ENCODE measurements around the gene DRICH1. TPM values are rescaled to one million over a fixed set of nuclear protein-coding genes. Genes with fewer than 3 reads are reported as not detected.
"Not testable (repeated sequence)": the region's sequence is repeated elsewhere in the genome, so short reads cannot be mapped to it uniquely, and the experiment has no call there.

Gene DRICH1
- total RNA-seq, 1 experiment from 2014 or later = 4.8 TPM

- no peaks in the 10 kb centered on the region for H3K9me3 ChIP-seq
- no peak for DNase-seq
- BruUV-seq (replicated peaks) = no TSS peak
- Mint-ChIP-seq H3K4me1 (ENCODE audit: low read depth, unreplicated experiment) (peaks cover 5% of the 10 kb centered on the region), H3K9me3 (ENCODE audit: unreplicated experiment) (no peaks in the 10 kb centered on the region), H3K4me3 (ENCODE audit: unreplicated experiment) (no peak overlapping the region), H3K27me3 (ENCODE audit: insufficient read depth, unreplicated experiment) (no peaks in the 10 kb centered on the region), H3K36me3 (ENCODE audit: insufficient read depth, unreplicated experiment) (no peaks in the 10 kb centered on the region), H3K27ac (ENCODE audit: unreplicated experiment) (no peak overlapping the region)
- TF ChIP-seq CTCF (IDR thresholded peaks at IDR 0.05; ENCODE audit: insufficient read depth in 1 of 2, low read depth in 1 of 2, low read length in 1 of 2, severe bottlenecking in 1 of 2, unreplicated experiment in 1 of 2) = no peak
- ChIA-PET CTCF (no interaction called here), POLR2A (no interaction called here)
- no peaks in the 10 kb centered on the region for H3K36me3 ChIP-seq (ENCODE audit: control insufficient read depth, insufficient read depth, low read length)
- H3K27me3 ChIP-seq (replicated peaks; ENCODE audit: control insufficient read depth, insufficient read depth, low read length) = no peaks in the 10 kb centered on the region
- no peak overlapping the region for H3K4me3 ChIP-seq (ENCODE audit: low read depth, low read length)
- intact Hi-C loops (cut with micrococcal nuclease; ENCODE audit: unreplicated experiment) = no loop called here
- H3K4me1 ChIP-seq = no peaks in the 10 kb centered on the region
These were observed 67.8 kb downstream of the DRICH1 start for GRCh38 chr22:23564276-23564675.

- CTCF ChIA-PET = no interaction called here
- Histone ChIP-seq H3K27me3 (replicated peaks; ENCODE audit: control insufficient read depth, insufficient read depth, low read length) (no peaks in the 10 kb centered on the region), H3K4me1 (no peaks in the 10 kb centered on the region), H3K36me3 (ENCODE audit: control insufficient read depth, insufficient read depth, low read length) (no peaks in the 10 kb centered on the region), H3K4me3 (ENCODE audit: low read depth, low read length) (no peak overlapping the region), H3K9me3 (no peaks in the 10 kb centered on the region)
- intact Hi-C loops (cut with micrococcal nuclease; ENCODE audit: unreplicated experiment) = no loop called here
- BruUV-seq (replicated peaks) = no TSS peak
- no peak overlapping the region for H3K27ac Mint-ChIP-seq (ENCODE audit: unreplicated experiment)
- no peak for TF ChIP-seq CTCF (IDR thresholded peaks at IDR 0.05; ENCODE audit: insufficient read depth in 1 of 2, low read depth in 1 of 2, low read length in 1 of 2, severe bottlenecking in 1 of 2, unreplicated experiment in 1 of 2)
- peaks cover 5% of the 10 kb centered on the region for H3K4me1 Mint-ChIP-seq (ENCODE audit: low read depth, unreplicated experiment)
- no peaks in the 10 kb centered on the region for H3K9me3 Mint-ChIP-seq (ENCODE audit: unreplicated experiment)
- POLR2A ChIA-PET = no interaction called here
- H3K36me3 Mint-ChIP-seq (ENCODE audit: insufficient read depth, unreplicated experiment) = no peaks in the 10 kb centered on the region
- H3K27me3 Mint-ChIP-seq (ENCODE audit: insufficient read depth, unreplicated experiment) = no peaks in the 10 kb centered on the region
- no peak for DNase-seq
- H3K4me3 Mint-ChIP-seq (ENCODE audit: unreplicated experiment) = no peak overlapping the region
These were observed 69.0 kb downstream of the DRICH1 start for GRCh38 chr22:23563111-23563510.

GRCh38 chr22:23562186-23562585, 69.9 kb downstream of the DRICH1 start:
- BruUV-seq (replicated peaks) = no TSS peak
- H3K27me3 ChIP-seq (replicated peaks; ENCODE audit: control insufficient read depth, insufficient read depth, low read length) = no peaks in the 10 kb centered on the region
- POLR2A ChIA-PET = no interaction called here
- TF ChIP-seq CTCF (IDR thresholded peaks at IDR 0.05; ENCODE audit: insufficient read depth in 1 of 2, low read depth in 1 of 2, low read length in 1 of 2, severe bottlenecking in 1 of 2, unreplicated experiment in 1 of 2) = no peak
- no peaks in the 10 kb centered on the region for H3K36me3 ChIP-seq (ENCODE audit: control insufficient read depth, insufficient read depth, low read length)
- Mint-ChIP-seq H3K4me3 (ENCODE audit: unreplicated experiment) (no peak overlapping the region), H3K27ac (ENCODE audit: unreplicated experiment) (no peak overlapping the region), H3K4me1 (ENCODE audit: low read depth, unreplicated experiment) (peaks cover 5% of the 10 kb centered on the region), H3K27me3 (ENCODE audit: insufficient read depth, unreplicated experiment) (no peaks in the 10 kb centered on the region), H3K9me3 (ENCODE audit: unreplicated experiment) (no peaks in the 10 kb centered on the region), H3K36me3 (ENCODE audit: insufficient read depth, unreplicated experiment) (no peaks in the 10 kb centered on the region)
- no peak for DNase-seq
- H3K4me3 ChIP-seq (ENCODE audit: low read depth, low read length) = no peak overlapping the region
- intact Hi-C loops (cut with micrococcal nuclease; ENCODE audit: unreplicated experiment) = no loop called here
- H3K9me3 ChIP-seq = no peaks in the 10 kb centered on the region
- H3K4me1 ChIP-seq = no peaks in the 10 kb centered on the region
- CTCF ChIA-PET = no interaction called here

- DNase-seq; H3K4me3 Mint-ChIP-seq (ENCODE audit: unreplicated experiment); POLR2A ChIA-PET; H3K4me1 ChIP-seq; H3K27me3 Mint-ChIP-seq (ENCODE audit: insufficient read depth, unreplicated experiment); H3K36me3 Mint-ChIP-seq (ENCODE audit: insufficient read depth, unreplicated experiment); BruUV-seq (replicated peaks); H3K9me3 Mint-ChIP-seq (ENCODE audit: unreplicated experiment); H3K4me1 Mint-ChIP-seq (ENCODE audit: low read depth, unreplicated experiment); H3K9me3 ChIP-seq; intact Hi-C loops (cut with micrococcal nuclease; ENCODE audit: unreplicated experiment); H3K27ac Mint-ChIP-seq (ENCODE audit: unreplicated experiment); H3K36me3 ChIP-seq (ENCODE audit: control insufficient read depth, insufficient read depth, low read length); H3K4me3 ChIP-seq (ENCODE audit: low read depth, low read length); H3K27me3 ChIP-seq (replicated peaks; ENCODE audit: control insufficient read depth, insufficient read depth, low read length): not testable (repeated sequence)
- CTCF ChIA-PET = interaction anchor here (0.7 kb wide), 1 partner anchor 18 kb away, joined by 4 read pairs; no protein-coding TSS in a partner anchor
These were observed 71.1 kb downstream of the DRICH1 start for GRCh38 chr22:23561025-23561510.

GRCh38 chr22:23560215-23560614, 71.9 kb downstream of the DRICH1 start:
- H3K9me3 Mint-ChIP-seq (ENCODE audit: unreplicated experiment); H3K4me3 ChIP-seq (ENCODE audit: low read depth, low read length); H3K27ac Mint-ChIP-seq (ENCODE audit: unreplicated experiment); H3K36me3 ChIP-seq (ENCODE audit: control insufficient read depth, insufficient read depth, low read length); POLR2A ChIA-PET; H3K27me3 ChIP-seq (replicated peaks; ENCODE audit: control insufficient read depth, insufficient read depth, low read length); H3K4me1 ChIP-seq; BruUV-seq (replicated peaks); H3K4me1 Mint-ChIP-seq (ENCODE audit: low read depth, unreplicated experiment); H3K9me3 ChIP-seq; H3K4me3 Mint-ChIP-seq (ENCODE audit: unreplicated experiment); H3K36me3 Mint-ChIP-seq (ENCODE audit: insufficient read depth, unreplicated experiment); DNase-seq; H3K27me3 Mint-ChIP-seq (ENCODE audit: insufficient read depth, unreplicated experiment); intact Hi-C loops (cut with micrococcal nuclease; ENCODE audit: unreplicated experiment): not testable (repeated sequence)
- CTCF ChIA-PET = interaction anchor here (0.6 to 0.7 kb wide), 2 partner anchors 31 to 279 kb away, joined by 3 to 6 read pairs; no protein-coding TSS in a partner anchor
